22Rv1 (cell line): ENCODE results near the gene GCNT2.

Experiments used
- H3K27ac ChIP-seq: fragments of 450-650 bp; 2 replicates; pipeline ENCODE4 v1.5.1; 2017
- ZFX ChIP-seq: fragments of 450-650 bp; IDR thresholded peaks from 2 replicates; pipeline ENCODE4 v1.6.1; 2017; ENCODE audit warnings: antibody characterized with exemption, borderline replicate concordance
- TF ChIP-seq, protein P1 (sequence below): fragments of 450-650 bp; IDR thresholded peaks from 2 replicates; pipeline ENCODE4 v1.5.1; 2017; ENCODE audit warnings: mild to moderate bottlenecking

GCNT2 gene

DNA sequence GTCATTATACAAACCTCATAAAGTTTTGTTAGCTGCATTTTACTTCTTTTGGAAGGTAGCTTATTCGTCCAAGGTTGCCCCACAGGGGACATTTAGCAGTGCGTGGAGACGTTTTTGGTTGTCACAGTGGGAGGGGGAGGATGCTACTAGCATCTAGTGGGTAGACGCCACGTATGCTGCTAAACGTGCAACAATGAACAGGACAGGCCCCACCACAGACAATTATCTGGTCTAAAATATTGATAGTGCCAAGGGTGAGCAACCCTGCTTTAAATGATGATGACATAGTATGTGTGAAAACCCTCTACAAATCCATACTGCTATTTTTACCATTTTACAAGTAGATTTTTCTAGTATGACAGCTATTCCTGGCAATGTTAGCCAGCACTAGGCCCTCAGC lies 13.9 kb upstream of the GCNT2 start:
- H3K27ac ChIP-seq, result no peak overlapping the region
- no peak for TF ChIP-seq ZFX
- TF ChIP-seq, protein P1, sequence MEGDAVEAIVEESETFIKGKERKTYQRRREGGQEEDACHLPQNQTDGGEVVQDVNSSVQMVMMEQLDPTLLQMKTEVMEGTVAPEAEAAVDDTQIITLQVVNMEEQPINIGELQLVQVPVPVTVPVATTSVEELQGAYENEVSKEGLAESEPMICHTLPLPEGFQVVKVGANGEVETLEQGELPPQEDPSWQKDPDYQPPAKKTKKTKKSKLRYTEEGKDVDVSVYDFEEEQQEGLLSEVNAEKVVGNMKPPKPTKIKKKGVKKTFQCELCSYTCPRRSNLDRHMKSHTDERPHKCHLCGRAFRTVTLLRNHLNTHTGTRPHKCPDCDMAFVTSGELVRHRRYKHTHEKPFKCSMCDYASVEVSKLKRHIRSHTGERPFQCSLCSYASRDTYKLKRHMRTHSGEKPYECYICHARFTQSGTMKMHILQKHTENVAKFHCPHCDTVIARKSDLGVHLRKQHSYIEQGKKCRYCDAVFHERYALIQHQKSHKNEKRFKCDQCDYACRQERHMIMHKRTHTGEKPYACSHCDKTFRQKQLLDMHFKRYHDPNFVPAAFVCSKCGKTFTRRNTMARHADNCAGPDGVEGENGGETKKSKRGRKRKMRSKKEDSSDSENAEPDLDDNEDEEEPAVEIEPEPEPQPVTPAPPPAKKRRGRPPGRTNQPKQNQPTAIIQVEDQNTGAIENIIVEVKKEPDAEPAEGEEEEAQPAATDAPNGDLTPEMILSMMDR, result no peak

DNA sequence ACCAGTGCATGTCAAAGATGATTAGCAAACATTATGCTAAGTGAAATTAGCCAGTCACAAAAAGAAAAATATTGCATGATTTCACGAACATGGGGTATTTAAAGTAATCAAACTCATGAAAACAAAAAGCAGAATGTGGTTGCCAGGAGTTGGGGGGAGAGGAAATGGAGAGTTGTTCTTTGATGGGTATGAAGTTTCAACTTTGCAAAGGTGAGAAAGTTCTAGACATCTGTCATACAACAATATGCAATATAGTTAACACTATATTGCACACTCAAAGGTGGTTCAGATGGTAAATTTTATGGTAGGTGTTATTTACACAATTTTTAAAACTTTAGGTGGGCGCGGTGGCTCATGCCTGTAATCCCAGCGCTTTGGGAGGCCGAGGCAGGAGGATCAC lies 13.4 kb upstream of the GCNT2 start:
- TF ChIP-seq, protein P1, result no peak
- TF ChIP-seq ZFX, result no peak

DNA sequence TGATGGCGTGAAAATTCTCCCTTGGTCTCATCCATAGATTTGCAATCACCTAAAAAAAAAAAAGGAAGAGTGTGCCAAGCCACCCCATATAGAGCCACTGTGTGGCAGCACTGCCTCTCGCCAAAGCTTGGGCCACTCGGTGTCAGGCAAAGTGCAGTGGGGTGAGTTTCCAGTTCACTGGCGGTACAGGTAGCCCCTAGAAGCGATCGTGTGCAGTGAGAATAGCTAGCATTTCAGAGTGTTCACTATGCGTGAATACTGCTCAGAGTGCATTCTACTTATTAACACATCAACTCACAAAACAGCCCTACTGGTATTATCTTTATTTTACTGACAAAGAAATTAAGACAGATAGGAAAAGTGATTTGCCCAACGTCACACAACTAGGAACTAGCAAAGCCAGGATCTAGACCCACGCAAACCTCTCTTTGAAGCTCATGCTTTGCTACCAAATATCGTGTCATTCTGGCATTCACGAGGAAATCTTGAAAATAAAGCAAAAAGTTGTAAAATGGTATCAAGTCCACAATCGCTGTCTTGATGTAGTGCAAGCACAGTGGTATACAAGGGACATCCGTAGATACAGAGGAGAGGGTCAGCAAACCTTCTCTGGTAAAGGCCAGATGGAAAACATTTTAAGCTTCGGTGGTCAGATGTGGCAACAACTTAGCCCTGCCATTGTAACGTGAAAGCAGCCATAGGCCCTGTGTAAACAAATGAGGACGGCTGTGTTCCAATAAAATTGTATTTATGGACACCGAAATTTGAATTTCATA lies 10.4 kb upstream of the GCNT2 start:
- TF ChIP-seq ZFX, result no peak
- TF ChIP-seq, protein P1, result peak; percentile 89

More for the DNA sequence above, 13.4 kb upstream of the GCNT2 start:
- no peak overlapping the region for H3K27ac ChIP-seq

DNA sequence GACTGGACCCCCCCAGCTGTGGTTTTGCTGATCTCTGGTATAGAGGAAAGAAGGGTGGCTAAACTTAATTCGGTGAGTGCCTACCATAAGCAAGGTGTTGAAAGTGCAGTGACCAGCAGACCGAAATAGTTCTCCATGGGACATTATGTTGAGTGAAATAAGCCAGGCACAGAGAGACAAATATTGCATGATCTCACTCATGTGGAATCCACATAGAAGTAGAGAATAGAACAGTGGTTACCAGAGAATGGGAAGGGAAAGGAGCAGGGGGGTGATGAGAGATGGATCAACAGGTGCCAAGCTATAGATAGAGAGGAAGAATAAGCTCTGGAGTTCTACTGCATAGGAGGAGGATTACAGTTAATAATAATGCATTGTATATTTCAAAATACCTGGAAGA lies 9.7 kb upstream of the GCNT2 start:
- peak overlapping the region; percentile 21; the same call in 1 of the 2 replicates for H3K27ac ChIP-seq
- TF ChIP-seq, protein P1, result no peak
- TF ChIP-seq ZFX, result no peak

More for the DNA sequence above, 10.4 kb upstream of the GCNT2 start:
- H3K27ac ChIP-seq, result peak overlapping the region; percentile 21; the same call in 1 of the 2 replicates

DNA sequence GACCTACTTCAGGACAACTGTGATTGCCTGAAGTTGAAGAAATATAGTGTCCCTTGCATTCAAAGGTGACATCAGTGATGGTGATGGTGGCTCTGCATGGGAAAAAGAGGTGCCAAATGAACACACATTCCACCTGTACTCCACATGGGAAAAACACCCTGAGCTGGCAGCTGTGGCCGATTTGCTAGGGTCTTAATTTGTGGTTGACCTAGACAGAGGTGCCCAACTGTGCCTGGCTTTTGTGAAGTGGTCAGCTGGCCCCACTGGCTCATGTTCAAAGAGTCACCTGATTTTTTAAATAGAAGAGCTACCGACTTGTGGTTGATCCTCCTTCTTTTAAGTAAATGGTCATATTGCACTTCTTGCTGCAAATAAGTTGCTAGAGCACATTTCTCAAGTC lies 7.6 kb upstream of the GCNT2 start:
- H3K27ac ChIP-seq, result no peak overlapping the region
- TF ChIP-seq ZFX, result no peak
- TF ChIP-seq, protein P1, result no peak

DNA sequence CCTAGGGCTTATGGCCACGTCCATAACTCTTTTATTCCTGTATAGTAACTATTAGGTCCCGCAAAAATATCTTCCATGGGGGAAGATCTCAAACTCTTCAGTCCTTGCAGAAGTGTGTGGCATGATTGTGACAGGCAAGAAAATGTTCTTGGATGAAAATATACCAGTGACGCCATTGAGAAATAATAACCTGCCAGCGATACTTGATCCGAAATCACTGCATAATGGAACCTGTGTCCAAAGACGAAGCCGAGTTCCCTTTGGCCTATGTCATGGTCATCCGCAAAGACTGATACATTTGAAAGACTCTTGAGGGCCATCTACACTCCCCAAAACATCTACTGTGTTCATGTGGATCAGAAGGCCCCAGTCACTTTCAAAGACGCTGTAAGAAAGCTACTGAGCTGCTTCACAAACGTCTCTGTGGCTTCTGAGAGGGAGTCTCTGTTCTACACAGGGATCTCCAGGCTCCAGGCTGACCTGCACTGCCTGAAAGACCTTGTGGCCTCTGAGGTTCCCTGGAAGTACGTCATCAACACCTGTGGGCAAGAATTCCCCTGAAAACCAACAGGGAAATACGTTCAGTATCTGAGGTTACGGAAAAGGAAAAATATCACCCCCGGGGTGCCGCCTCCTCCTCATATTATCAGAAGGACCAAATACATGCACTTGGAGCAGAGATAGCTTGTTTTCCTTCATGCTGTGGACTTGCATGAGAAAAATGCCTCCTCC lies 6.9 kb upstream of the GCNT2 start:
- no peak overlapping the region for H3K27ac ChIP-seq
- TF ChIP-seq, protein P1, result no peak
- TF ChIP-seq ZFX, result no peak

DNA sequence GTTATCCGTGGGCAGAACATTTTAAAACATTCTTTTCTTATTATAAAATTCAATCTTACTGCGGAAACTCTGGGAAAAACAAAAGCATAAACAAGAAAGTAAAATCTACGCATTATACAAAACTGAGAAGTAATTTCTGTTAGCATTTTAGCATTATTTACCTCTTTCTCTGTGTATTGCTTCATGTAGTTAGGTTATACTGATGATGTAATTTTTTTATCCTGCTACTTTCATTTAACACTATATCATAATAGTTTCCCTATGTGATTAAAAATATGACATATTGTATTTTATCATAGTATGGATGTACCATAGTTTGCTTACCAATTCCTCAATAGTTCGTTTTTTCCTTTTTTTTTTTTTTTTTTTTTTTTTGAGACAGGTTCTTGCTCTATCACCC lies 4.2 kb upstream of the GCNT2 start:
- TF ChIP-seq, protein P1, result no peak
- TF ChIP-seq ZFX, result no peak
- H3K27ac ChIP-seq, result no peak overlapping the region
